Fibroblast of skin of abdomen (primary cell): ENCODE data around the gene CDH6.
A peak's percentile ranks its signal among the peaks of the same experiment; 100 is the strongest.

ENCODE experiments used
- DNase-seq: peaks from one replicate; pipeline ENCODE4 v3.0.0-alpha.2; 2013

Gene CDH6

GRCh38 chr5:31333475-31333874, 140.0 kb downstream of the CDH6 start:
- no peak for DNase-seq

- peak; percentile 44 for DNase-seq
Observed at GRCh38 chr5:31334061-31334860, 140.8 kb downstream of the CDH6 start.

GRCh38 chr5:31335456-31335855, 142.0 kb downstream of the CDH6 start:
- DNase-seq, result no peak

- DNase-seq, result no peak
Observed at GRCh38 chr5:31343946-31344345, 150.5 kb downstream of the CDH6 start.

GRCh38 chr5:31346896-31347551, 153.5 kb downstream of the CDH6 start:
- no peak for DNase-seq

GRCh38 chr5:31347552-31347905, 154.0 kb downstream of the CDH6 start:
- no peak for DNase-seq

GRCh38 chr5:31350395-31350794, 156.9 kb downstream of the CDH6 start:
- DNase-seq, result no peak

GRCh38 chr5:31355337-31355736, 161.9 kb downstream of the CDH6 start:
- no peak for DNase-seq

GRCh38 chr5:31357038-31357437, 163.6 kb downstream of the CDH6 start:
- no peak for DNase-seq

- no peak for DNase-seq
Observed at GRCh38 chr5:31359839-31360238, 166.4 kb downstream of the CDH6 start.

GRCh38 chr5:31361234-31361633, 167.7 kb downstream of the CDH6 start:
- DNase-seq, result peak; percentile 75

GRCh38 chr5:31361704-31362528, 168.4 kb downstream of the CDH6 start:
- DNase-seq, result peak; percentile 63

GRCh38 chr5:31362529-31362900, 169.0 kb downstream of the CDH6 start:
- DNase-seq, result peak; percentile 86

GRCh38 chr5:31362931-31363568, 169.6 kb downstream of the CDH6 start:
- DNase-seq, result peak; percentile 52

GRCh38 chr5:31364881-31365636, 171.6 kb downstream of the CDH6 start:
- DNase-seq, result peak; percentile 90

GRCh38 chr5:31365776-31366175, 172.3 kb downstream of the CDH6 start:
- DNase-seq, result no peak

GRCh38 chr5:31366941-31367340, 173.5 kb downstream of the CDH6 start:
- DNase-seq, result peak; percentile 75

- no peak for DNase-seq
Observed at GRCh38 chr5:31372124-31372523, 178.6 kb downstream of the CDH6 start.

- DNase-seq, result no peak
Observed at GRCh38 chr5:31375999-31376720, 182.7 kb downstream of the CDH6 start.

- DNase-seq, result no peak
Observed at GRCh38 chr5:31377274-31377946, 183.9 kb downstream of the CDH6 start.

GRCh38 chr5:31378136-31378535, 184.7 kb downstream of the CDH6 start:
- DNase-seq, result no peak
